Fibroblast of lung (primary cell): ENCODE measurements around the gene SLC4A1. TPM values are rescaled to one million over a fixed set of nuclear protein-coding genes. Genes with fewer than 3 reads are reported as not detected.

Experiments used
- DNase-seq, 2 donors: peaks; one replicate each; pipeline versions ENCODE4 v3.0.0 to v3.0.0-alpha.2; 2010; ENCODE audit warnings: low read depth in 2 of 2
- H2AFZ ChIP-seq: 2 replicates; pipeline ENCODE4 v1.5.1; 2012; ENCODE audit warnings: low read length, control low read depth, inconsistent platforms
- H3K27ac ChIP-seq: 2 replicates; pipeline ENCODE4 v1.5.1; 2011; ENCODE audit warnings: low read length, control low read depth; ENCODE audit not compliant: insufficient read depth
- H3K27me3 ChIP-seq: 2 replicates; pipeline ENCODE4 v1.5.1; 2011; ENCODE audit warnings: mild to moderate bottlenecking, low read length; ENCODE audit not compliant: control insufficient read depth, insufficient read depth
- H3K36me3 ChIP-seq: 2 replicates; pipeline ENCODE4 v1.5.1; 2011; ENCODE audit warnings: low read length; ENCODE audit not compliant: control insufficient read depth, insufficient read depth
- H3K4me1 ChIP-seq: 2 replicates; pipeline ENCODE4 v1.5.1; 2011; ENCODE audit warnings: low read length; ENCODE audit not compliant: control insufficient read depth, insufficient read depth; ENCODE audit errors: extremely low read depth
- H3K4me2 ChIP-seq: 2 replicates; pipeline ENCODE4 v1.5.1; 2011; ENCODE audit warnings: low read length, control low read depth; ENCODE audit not compliant: insufficient read depth; ENCODE audit errors: extremely low read depth
- H3K4me3 ChIP-seq, 4 experiments: fragments of 200-600 bp in 1 of 4; sonication (generic) in 1 of 4; replicated peaks in 1 of 4; 2 replicates each; pipeline ENCODE4 v1.5.1; 2011 to 2016; ENCODE audit warnings: low read length in 4 of 4, low read depth in 3 of 4, mild to moderate bottlenecking in 3 of 4, control low read depth in 2 of 4, inconsistent platforms in 1 of 4, mixed read lengths in 1 of 4; ENCODE audit not compliant: insufficient read depth in 1 of 4; ENCODE audit errors: control extremely low read depth in 1 of 4
- H3K79me2 ChIP-seq: 2 replicates; pipeline ENCODE4 v1.5.1; 2012; ENCODE audit warnings: mild to moderate bottlenecking, low read length, inconsistent platforms; ENCODE audit not compliant: control insufficient read depth, insufficient read depth
- H3K9ac ChIP-seq: 2 replicates; pipeline ENCODE4 v1.5.1; 2011; ENCODE audit warnings: mild to moderate bottlenecking, low read length, control low read depth; ENCODE audit not compliant: insufficient read depth
- H3K9me3 ChIP-seq: 2 replicates; pipeline ENCODE4 v1.5.1; 2012; ENCODE audit warnings: low read depth, low read length; ENCODE audit not compliant: control insufficient read depth, insufficient read depth
- H4K20me1 ChIP-seq: 2 replicates; pipeline ENCODE4 v1.5.1; 2011; ENCODE audit warnings: low read length; ENCODE audit not compliant: control insufficient read depth, insufficient read depth; ENCODE audit errors: extremely low read depth
- EZH2 ChIP-seq: IDR thresholded peaks from 2 replicates; pipeline ENCODE4 v1.5.1; 2012; ENCODE audit warnings: low read length, control low read depth, mild to moderate bottlenecking; ENCODE audit errors: missing control alignments
- polyA plus RNA-seq, 2 donors: library from polyadenylated mRNA; depleted of rRNA in 1 of 2; stranded (reverse) in 1 of 2; unstranded in 1 of 2; fragments of >200 nt; gene quantifications; 2 replicates each; pipeline ENCODE4 v1.2.1, GENCODE V29; 2011 to 2012; ENCODE audit warnings: missing spikeins in 1 of 2
- total RNA-seq: library from RNA; depleted of rRNA; stranded (reverse); fragments of >200 nt; gene quantifications from 2 replicates; pipeline ENCODE4 v1.2.1, GENCODE V29; 2014
- TF ChIP-seq, protein P1 (sequence below), 2 donors: IDR thresholded peaks in 1 of 2; conservative IDR thresholded peaks in 1 of 2; 1 replicate in 1 of 2; 2 replicates in 1 of 2; pipeline ENCODE4 v1.5.1; 2011 to 2012; ENCODE audit warnings: low read length in 2 of 2, control low read depth in 1 of 2, inconsistent platforms in 1 of 2, low read depth in 1 of 2, mild to moderate bottlenecking in 1 of 2

Gene SLC4A1
- total and polyA plus RNA-seq, 2 donors (not counting 1 experiment from before 2014, with no cell fraction given): not detected

- peak; percentile 40 to 72 for DNase-seq
Observed at GRCh38 chr17:44203731-44204440, 64.0 kb downstream of the SLC4A1 start.

GRCh38 chr17:44202756-44203155 is 65.2 kb downstream of the SLC4A1 start:
- H3K9me3 ChIP-seq: no peaks in the 10 kb centered on the region

More at GRCh38 chr17:44203731-44204440, 64.0 kb downstream of the SLC4A1 start:
- H3K79me2 ChIP-seq: peaks cover under 1% of the 10 kb centered on the region
- peaks cover 11% of the 10 kb centered on the region for H3K36me3 ChIP-seq
- TF ChIP-seq, protein P1, sequence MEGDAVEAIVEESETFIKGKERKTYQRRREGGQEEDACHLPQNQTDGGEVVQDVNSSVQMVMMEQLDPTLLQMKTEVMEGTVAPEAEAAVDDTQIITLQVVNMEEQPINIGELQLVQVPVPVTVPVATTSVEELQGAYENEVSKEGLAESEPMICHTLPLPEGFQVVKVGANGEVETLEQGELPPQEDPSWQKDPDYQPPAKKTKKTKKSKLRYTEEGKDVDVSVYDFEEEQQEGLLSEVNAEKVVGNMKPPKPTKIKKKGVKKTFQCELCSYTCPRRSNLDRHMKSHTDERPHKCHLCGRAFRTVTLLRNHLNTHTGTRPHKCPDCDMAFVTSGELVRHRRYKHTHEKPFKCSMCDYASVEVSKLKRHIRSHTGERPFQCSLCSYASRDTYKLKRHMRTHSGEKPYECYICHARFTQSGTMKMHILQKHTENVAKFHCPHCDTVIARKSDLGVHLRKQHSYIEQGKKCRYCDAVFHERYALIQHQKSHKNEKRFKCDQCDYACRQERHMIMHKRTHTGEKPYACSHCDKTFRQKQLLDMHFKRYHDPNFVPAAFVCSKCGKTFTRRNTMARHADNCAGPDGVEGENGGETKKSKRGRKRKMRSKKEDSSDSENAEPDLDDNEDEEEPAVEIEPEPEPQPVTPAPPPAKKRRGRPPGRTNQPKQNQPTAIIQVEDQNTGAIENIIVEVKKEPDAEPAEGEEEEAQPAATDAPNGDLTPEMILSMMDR (conservative IDR thresholded peaks at IDR 0.05 in 1 of 2, IDR thresholded peaks at IDR 0.05 in 1 of 2; ENCODE audit: low read depth in 1 of 2, low read length in 2 of 2): peak; percentile 64 to 83
- no peak for TF ChIP-seq EZH2
- H3K27me3 ChIP-seq: no peaks in the 10 kb centered on the region
- no peak overlapping the region for H3K9ac ChIP-seq
- no peaks in the 10 kb centered on the region for H4K20me1 ChIP-seq
- no peak overlapping the region for H3K4me3 ChIP-seq
- H3K4me2 ChIP-seq: no peak overlapping the region
- H3K4me1 ChIP-seq: peaks cover 31% of the 10 kb centered on the region
- no peaks in the 10 kb centered on the region for H3K9me3 ChIP-seq
- H2AFZ ChIP-seq: no peak overlapping the region
- H3K27ac ChIP-seq: peak overlapping the region; percentile 6

DNA sequence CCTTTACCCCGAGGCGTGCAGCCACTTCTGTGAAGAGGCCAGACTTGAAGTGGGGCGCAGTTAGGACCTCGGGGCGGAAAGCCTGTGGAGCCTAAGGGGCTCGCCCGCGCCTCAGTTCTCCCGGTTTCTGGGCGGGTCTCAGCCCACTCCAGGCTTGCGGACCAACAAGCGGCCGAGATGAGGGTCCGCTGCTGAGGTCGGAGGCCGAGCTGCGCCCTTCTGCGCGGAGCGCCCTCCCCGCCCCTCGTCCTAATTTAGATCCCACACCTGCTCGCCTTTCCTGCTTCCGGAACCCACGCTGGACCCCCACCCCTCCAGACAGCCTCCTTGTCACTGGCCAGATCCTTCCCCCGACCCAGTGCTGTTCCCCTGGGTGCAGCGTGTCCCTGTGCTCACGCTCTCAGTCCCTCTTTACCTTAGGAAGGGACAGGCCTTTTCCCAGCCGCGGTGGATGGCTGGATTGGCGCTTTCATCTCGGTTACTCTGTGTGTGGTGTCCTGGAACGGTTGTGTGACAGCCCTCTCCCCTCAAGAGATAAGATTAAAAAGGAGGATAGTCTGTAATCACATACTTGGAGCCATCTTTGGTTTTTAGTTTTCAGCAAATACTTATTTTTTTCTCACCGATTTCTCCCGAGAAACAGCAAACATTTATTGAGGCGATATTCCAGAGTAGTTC is 67.3 kb downstream of the SLC4A1 start:
- peaks cover 23% of the 10 kb centered on the region for H3K79me2 ChIP-seq
- TF ChIP-seq EZH2: no peak
- TF ChIP-seq, protein P1 (conservative IDR thresholded peaks at IDR 0.05 in 1 of 2, IDR thresholded peaks at IDR 0.05 in 1 of 2; ENCODE audit: low read depth in 1 of 2, low read length in 2 of 2): no peak
- H3K9me3 ChIP-seq: no peaks in the 10 kb centered on the region
- H3K4me1 ChIP-seq: peaks cover 28% of the 10 kb centered on the region
- H3K27ac ChIP-seq: peak overlapping the region; percentile 87
- peak overlapping the region; percentile 85 for H3K9ac ChIP-seq
- H4K20me1 ChIP-seq: no peaks in the 10 kb centered on the region
- H3K4me3 ChIP-seq: peak overlapping the region; percentile 49 to 71 (median 64)
- peaks cover 14% of the 10 kb centered on the region for H3K36me3 ChIP-seq
- H3K4me2 ChIP-seq: peak overlapping the region; percentile 91
- peak overlapping the region; percentile 66 for H2AFZ ChIP-seq
- H3K27me3 ChIP-seq: no peaks in the 10 kb centered on the region
- DNase-seq: no peak

More at GRCh38 chr17:44202756-44203155, 65.2 kb downstream of the SLC4A1 start:
- Histone ChIP-seq H3K4me2 (peak overlapping the region; percentile 66), H3K4me1 (peaks cover 29% of the 10 kb centered on the region), H3K27ac (peak overlapping the region; percentile 43), H3K9ac (no peak overlapping the region), H3K27me3 (no peaks in the 10 kb centered on the region), H3K79me2 (peaks cover 12% of the 10 kb centered on the region), H3K4me3 (no peak overlapping the region), H2AFZ (no peak overlapping the region), H3K36me3 (peaks cover 13% of the 10 kb centered on the region), H4K20me1 (no peaks in the 10 kb centered on the region)
- TF ChIP-seq, protein P1 (conservative IDR thresholded peaks at IDR 0.05 in 1 of 2, IDR thresholded peaks at IDR 0.05 in 1 of 2; ENCODE audit: low read depth in 1 of 2, low read length in 2 of 2): no peak
- TF ChIP-seq EZH2: no peak
- peak in 1 of 2 donors; percentile 48 for DNase-seq
